ENCODE measurements around the gene IRAG1. TPM values are rescaled to one million over a fixed set of nuclear protein-coding genes. Genes with fewer than 3 reads are reported as not detected.

IRAG1 gene
- total RNA-seq, 2 experiments from 2014 or later, result not detected

DNA sequence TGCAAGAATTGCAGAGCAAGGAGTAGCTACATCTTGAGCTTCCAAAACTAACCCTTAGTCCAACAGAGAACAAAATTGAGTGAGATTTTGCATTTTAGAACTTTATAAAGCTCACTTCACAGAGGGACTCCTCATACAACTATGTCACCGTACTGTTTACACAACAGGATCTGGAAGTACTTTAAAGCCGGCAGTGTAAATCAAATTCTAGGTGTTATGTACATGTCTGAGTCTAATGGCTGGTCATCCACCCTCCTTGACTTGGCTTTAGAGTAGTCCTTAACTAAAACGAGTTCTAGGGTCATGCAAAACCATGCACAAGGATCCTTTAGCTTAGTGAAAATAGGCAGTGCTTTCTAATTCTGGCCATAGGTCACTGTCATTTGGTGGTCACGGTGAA, 23.5 kb downstream of the IRAG1 start:
- POLR2A ChIA-PET, result no interaction called here
- H3K9me3 Mint-ChIP-seq, result no peaks in the 10 kb centered on the region
- H3K27ac Mint-ChIP-seq, result no peak overlapping the region
- H3K27me3 Mint-ChIP-seq, result peaks cover 50% of the 10 kb centered on the region
- H3K4me1 Mint-ChIP-seq, result no peaks in the 10 kb centered on the region
- ATAC-seq (ENCODE audit: low read depth) (no peak), DNase-seq (no peak)
- H3K4me3 Mint-ChIP-seq, result no peak overlapping the region
- H3K36me3 Mint-ChIP-seq, result no peaks in the 10 kb centered on the region

DNA sequence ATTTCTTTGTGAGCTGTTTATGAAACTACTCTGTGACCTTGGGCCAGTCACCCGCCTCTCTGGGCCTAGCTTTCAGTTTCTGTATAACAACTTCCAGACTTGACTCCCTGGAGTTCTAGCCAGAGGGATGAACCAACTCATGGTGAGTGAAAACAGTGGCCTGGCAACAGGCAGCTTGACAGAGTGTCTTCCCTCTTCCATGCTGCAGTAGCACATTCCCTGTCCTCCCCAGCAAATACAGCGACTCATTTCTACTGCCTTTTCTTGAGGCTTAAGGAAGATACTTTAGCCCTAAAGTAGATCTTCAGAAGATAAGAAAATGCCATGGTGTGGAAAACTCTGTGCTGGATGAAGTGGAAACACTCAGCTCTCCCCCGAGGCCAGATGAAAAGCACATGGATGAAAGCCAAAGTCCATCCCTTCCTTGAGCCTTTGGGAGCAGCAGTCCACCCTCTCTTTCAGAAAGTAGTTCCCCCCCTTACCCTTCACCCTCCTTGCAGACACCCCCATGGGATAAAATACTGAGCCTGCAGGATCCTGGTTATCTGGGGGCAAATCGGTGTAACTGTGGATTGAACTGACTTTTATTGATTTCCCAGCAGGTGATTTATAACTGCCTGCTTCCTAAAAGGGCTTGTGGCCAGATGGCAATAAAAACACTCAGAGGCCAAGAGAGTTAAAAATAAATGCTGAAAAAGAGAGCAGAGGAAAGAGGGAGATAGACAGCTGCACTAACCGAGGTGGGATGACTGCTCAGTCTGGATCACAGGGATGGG, 24.1 kb downstream of the IRAG1 start:
- DNase-seq (no peak), ATAC-seq (ENCODE audit: low read depth) (no peak)
- Mint-ChIP-seq H3K27me3 (peaks cover 45% of the 10 kb centered on the region), H3K27ac (no peak overlapping the region), H3K4me3 (no peak overlapping the region), H3K36me3 (no peaks in the 10 kb centered on the region), H3K9me3 (no peaks in the 10 kb centered on the region), H3K4me1 (no peaks in the 10 kb centered on the region)
- POLR2A ChIA-PET, result no interaction called here

GRCh38 chr11:10667521-10667885, 26.1 kb downstream of the IRAG1 start:
- POLR2A ChIA-PET, result no interaction called here

GRCh38 chr11:10666556-10667520, 26.7 kb downstream of the IRAG1 start:
- H3K27ac Mint-ChIP-seq, result no peak overlapping the region
- DNase-seq (no peak), ATAC-seq (ENCODE audit: low read depth) (no peak)
- H3K4me1 Mint-ChIP-seq, result peaks cover 2% of the 10 kb centered on the region
- no peak overlapping the region for H3K4me3 Mint-ChIP-seq
- no peaks in the 10 kb centered on the region for H3K9me3 Mint-ChIP-seq
- no peaks in the 10 kb centered on the region for H3K36me3 Mint-ChIP-seq
- POLR2A ChIA-PET, result no interaction called here
- H3K27me3 Mint-ChIP-seq, result peaks cover 25% of the 10 kb centered on the region

More at GRCh38 chr11:10667521-10667885, 26.1 kb downstream of the IRAG1 start:
- Mint-ChIP-seq H3K27ac (no peak overlapping the region), H3K27me3 (peaks cover 30% of the 10 kb centered on the region), H3K36me3 (no peaks in the 10 kb centered on the region), H3K9me3 (no peaks in the 10 kb centered on the region), H3K4me1 (peaks cover 2% of the 10 kb centered on the region), H3K4me3 (no peak overlapping the region)
- no peak for ATAC-seq (ENCODE audit: low read depth)
- DNase-seq, result no peak

- H3K4me3 Mint-ChIP-seq, result no peak overlapping the region
- H3K27ac Mint-ChIP-seq, result no peak overlapping the region
- no peaks in the 10 kb centered on the region for H3K36me3 Mint-ChIP-seq
- ATAC-seq (ENCODE audit: low read depth) (no peak), DNase-seq (no peak)
- peaks cover 12% of the 10 kb centered on the region for H3K27me3 Mint-ChIP-seq
- peaks cover 4% of the 10 kb centered on the region for H3K4me1 Mint-ChIP-seq
- POLR2A ChIA-PET, result no interaction called here
- no peaks in the 10 kb centered on the region for H3K9me3 Mint-ChIP-seq
Observed at GRCh38 chr11:10664496-10664895, 29.1 kb downstream of the IRAG1 start.

- Mint-ChIP-seq H3K4me3 (no peak overlapping the region), H3K9me3 (no peaks in the 10 kb centered on the region), H3K36me3 (no peaks in the 10 kb centered on the region), H3K4me1 (peaks cover 6% of the 10 kb centered on the region), H3K27me3 (peaks cover 9% of the 10 kb centered on the region), H3K27ac (no peak overlapping the region)
- ATAC-seq (ENCODE audit: low read depth) (no peak), DNase-seq (no peak)
- POLR2A ChIA-PET, result no interaction called here
Observed at GRCh38 chr11:10663990-10664389, 29.6 kb downstream of the IRAG1 start.

- Mint-ChIP-seq H3K9me3 (no peaks in the 10 kb centered on the region), H3K27ac (no peak overlapping the region), H3K27me3 (peaks cover 3% of the 10 kb centered on the region), H3K4me3 (no peak overlapping the region), H3K36me3 (no peaks in the 10 kb centered on the region), H3K4me1 (peaks cover 8% of the 10 kb centered on the region)
- POLR2A ChIA-PET, result no interaction called here
- ATAC-seq (ENCODE audit: low read depth), result no peak
- no peak for DNase-seq
Observed at GRCh38 chr11:10663365-10663764, 30.2 kb downstream of the IRAG1 start.

DNA sequence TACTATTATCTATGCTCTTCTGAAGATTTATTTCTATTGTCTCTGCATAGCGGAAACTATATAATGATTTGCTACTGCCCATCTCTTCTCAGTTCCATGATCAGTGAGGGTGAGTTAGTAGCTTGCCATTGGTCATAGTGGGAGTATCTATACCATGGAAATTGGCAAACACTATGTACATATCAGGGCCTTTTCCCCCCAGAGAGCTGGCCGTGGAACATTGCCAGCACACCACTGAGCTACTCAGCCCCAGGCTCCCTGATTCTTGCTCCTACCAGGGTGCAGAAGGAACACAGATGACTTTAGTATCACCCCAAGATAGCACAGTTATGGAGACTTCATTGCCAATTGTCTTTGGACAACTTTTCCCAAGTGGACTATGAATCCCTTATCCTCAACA, 33.2 kb downstream of the IRAG1 start:
- no peak overlapping the region for H3K4me3 Mint-ChIP-seq
- H3K4me1 Mint-ChIP-seq, result peaks cover 13% of the 10 kb centered on the region
- POLR2A ChIA-PET, result no interaction called here
- no peak overlapping the region for H3K27ac Mint-ChIP-seq
- DNase-seq, result no peak
- no peak for ATAC-seq (ENCODE audit: low read depth)
- no peaks in the 10 kb centered on the region for H3K9me3 Mint-ChIP-seq
- no peaks in the 10 kb centered on the region for H3K27me3 Mint-ChIP-seq
- H3K36me3 Mint-ChIP-seq, result no peaks in the 10 kb centered on the region

DNA sequence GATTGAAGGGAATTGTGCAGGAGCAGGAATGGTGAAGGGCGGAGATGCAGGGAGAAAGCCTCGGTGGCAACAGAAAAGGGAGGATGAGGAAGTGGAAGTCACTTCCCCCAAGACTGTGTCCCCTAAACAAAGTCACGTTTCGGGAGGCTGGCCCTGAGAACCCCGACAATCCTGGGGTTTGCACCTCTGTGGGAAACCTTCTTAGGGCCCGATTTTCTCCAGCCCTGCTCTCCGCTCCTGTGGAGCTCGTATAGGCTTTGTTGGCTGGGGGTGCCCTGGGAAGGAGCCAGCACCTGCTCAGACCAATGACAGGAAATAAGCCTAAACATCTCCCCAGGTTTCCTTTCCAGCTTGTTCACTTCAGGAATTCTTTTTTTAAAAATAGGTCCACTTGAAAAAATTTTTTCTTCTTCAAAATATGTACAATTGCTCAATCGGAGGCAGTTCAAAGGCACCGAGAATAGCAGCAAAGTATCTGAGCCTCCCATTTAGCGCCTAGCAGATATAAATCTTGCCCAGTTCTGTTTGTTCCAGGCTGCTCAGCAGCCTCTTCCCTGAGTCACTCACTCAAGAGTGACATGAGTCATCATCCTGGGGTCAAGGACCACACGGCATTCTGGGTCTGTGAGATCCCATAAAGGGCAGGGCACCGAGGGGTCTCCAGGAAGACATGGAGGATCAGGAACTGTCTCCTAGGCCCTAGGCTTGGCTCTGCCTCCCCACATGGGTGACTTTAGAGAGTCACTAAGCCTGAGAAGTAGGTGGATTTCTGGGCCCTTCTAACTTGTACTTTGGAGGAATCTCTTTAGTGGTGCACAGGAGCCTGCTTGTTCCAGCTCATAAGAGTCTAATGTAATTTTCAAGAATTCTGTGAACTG, 34.0 kb downstream of the IRAG1 start:
- Mint-ChIP-seq H3K27ac (peak overlapping the region; percentile 23), H3K4me3 (no peak overlapping the region), H3K36me3 (no peaks in the 10 kb centered on the region), H3K27me3 (no peaks in the 10 kb centered on the region), H3K9me3 (no peaks in the 10 kb centered on the region), H3K4me1 (peaks cover 16% of the 10 kb centered on the region)
- ATAC-seq (ENCODE audit: low read depth), result no peak
- DNase-seq, result no peak
- POLR2A ChIA-PET, result no interaction called here

DNA sequence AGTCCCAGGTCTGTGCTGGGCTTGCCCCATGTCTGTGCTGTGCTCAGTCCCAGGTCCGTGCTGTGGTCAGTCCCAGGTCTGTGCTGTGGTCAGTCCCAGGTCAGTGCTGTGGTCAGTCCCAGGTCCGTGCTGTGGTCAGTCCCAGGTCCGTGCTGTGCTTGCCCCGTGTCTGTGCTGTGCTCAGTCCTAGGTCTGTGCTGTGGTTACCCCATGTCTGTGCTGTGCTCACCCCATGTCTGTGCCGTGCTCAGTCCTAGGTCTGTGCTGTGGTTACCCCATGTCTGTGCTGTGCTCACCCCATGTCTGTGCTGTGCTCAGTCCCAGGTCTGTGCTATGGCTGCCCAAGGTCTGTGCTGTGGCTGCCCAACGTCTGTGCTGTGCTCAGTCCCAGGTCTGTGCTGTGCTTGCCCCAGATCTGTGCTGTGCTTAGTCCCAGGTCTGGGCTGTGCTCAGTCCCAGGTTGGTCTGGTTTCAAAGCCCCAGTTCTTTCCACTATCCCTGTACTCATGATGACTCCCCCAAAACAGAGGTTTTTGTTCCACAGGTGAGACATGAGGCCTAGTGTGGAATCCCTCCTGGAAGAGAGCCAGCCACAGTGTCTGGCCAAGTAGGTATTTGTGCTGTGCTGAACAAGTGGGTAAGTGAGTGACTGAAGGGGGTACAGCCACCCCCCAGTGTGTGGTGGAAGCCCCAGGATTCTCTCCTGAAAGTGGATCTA, 34.8 kb downstream of the IRAG1 start:
- H3K4me3 Mint-ChIP-seq, result no peak overlapping the region
- peaks cover 2% of the 10 kb centered on the region for H3K27me3 Mint-ChIP-seq
- H3K9me3 Mint-ChIP-seq, result no peaks in the 10 kb centered on the region
- DNase-seq, result no peak
- ATAC-seq (ENCODE audit: low read depth), result no peak
- POLR2A ChIA-PET, result no interaction called here
- H3K36me3 Mint-ChIP-seq, result no peaks in the 10 kb centered on the region
- peak overlapping the region; percentile 23 for H3K27ac Mint-ChIP-seq
- H3K4me1 Mint-ChIP-seq, result peaks cover 17% of the 10 kb centered on the region

- Mint-ChIP-seq H3K27me3 (peaks cover 2% of the 10 kb centered on the region), H3K36me3 (no peaks in the 10 kb centered on the region), H3K27ac (no peak overlapping the region), H3K4me1 (peaks cover 17% of the 10 kb centered on the region), H3K9me3 (no peaks in the 10 kb centered on the region), H3K4me3 (no peak overlapping the region)
- POLR2A ChIA-PET, result no interaction called here
- ATAC-seq (ENCODE audit: low read depth) (no peak), DNase-seq (no peak)
Observed at GRCh38 chr11:10657308-10658271, 36.0 kb downstream of the IRAG1 start.

DNA sequence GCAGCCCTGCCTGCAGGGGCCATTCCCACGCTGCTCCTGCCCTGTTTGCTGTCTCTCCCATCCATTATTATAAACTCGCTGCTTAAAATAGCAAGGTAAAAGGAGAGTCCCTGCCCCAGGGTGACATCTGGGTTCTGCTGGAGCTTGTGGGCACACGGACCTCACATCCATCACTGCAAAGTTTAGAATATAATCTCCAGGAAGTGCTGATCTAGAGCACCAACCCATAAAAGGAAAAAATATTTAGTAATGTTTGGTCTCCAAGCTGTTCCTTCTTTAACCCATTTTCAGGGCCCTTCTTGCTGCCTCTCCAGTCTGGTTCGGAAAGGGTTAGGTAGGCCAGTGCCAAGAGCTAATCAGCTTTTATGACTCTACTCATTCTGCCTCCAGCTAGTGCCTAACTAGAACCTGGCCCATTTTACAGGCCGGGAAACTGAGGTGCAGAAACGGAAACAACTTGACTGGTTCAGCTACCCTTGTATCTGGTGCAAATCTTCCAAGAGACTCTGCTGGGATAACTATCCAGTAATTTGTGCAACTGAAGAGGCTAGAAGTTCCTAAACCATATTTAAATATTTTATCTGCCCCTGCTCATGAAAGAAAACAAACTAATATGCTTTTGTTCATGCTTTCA, 37.5 kb downstream of the IRAG1 start:
- no peak overlapping the region for H3K27ac Mint-ChIP-seq
- no peak overlapping the region for H3K4me3 Mint-ChIP-seq
- ATAC-seq (ENCODE audit: low read depth) (no peak), DNase-seq (no peak)
- no peaks in the 10 kb centered on the region for H3K9me3 Mint-ChIP-seq
- POLR2A ChIA-PET, result no interaction called here
- H3K36me3 Mint-ChIP-seq, result no peaks in the 10 kb centered on the region
- H3K4me1 Mint-ChIP-seq, result peaks cover 17% of the 10 kb centered on the region
- peaks cover 2% of the 10 kb centered on the region for H3K27me3 Mint-ChIP-seq

Measured in activated naive CD8-positive, alpha-beta T cell treated with anti-CD3 and anti-CD28 coated beads, Interleukin-2, amount 10 ng/mL, durations not matched to agents 7 days and 5 days (primary cell).